B cell (primary cell): ENCODE measurements around the gene NOP16.

Source experiments
- CTCF ChIP-seq: fragments of 200-600 bp; IDR thresholded peaks from one replicate; pipeline ENCODE4 v1.8.0; 2022; ENCODE audit warnings: antibody characterized with exemption, mild to moderate bottlenecking
- EZH2 ChIP-seq: IDR thresholded peaks from 2 replicates; pipeline ENCODE4 v1.6.1; 2012; ENCODE audit warnings: borderline replicate concordance, low read depth, mild to moderate bottlenecking, moderate library complexity, low read length; ENCODE audit not compliant: insufficient read depth, poor library complexity, severe bottlenecking

GRCh38 chr5:176400382-176401156, 12.2 kb upstream of the NOP16 start:
- no peak for TF ChIP-seq CTCF
- TF ChIP-seq EZH2: no peak
